NK-92 (cell line): Measurements from ENCODE around the gene SKIDA1.
"Not testable (repeated sequence)": the region's sequence is repeated elsewhere in the genome, so short reads cannot be mapped to it uniquely, and the experiment has no call there.

ENCODE experiments used
- DNase-seq: peaks from one replicate; lab custom pipeline; 2025; ENCODE audit not compliant: unreplicated experiment; lab: John Stamatoyannopoulos, UW

Gene SKIDA1

GRCh38 chr10:21525367-21526187 lies at the start of gene SKIDA1:
SKIDA1 (minus strand) TSS chr10:21525682; CDS start chr10:21517822, 7,860 bp downstream.
- no peak for DNase-seq

- not testable (repeated sequence) for DNase-seq
Measured at GRCh38 chr10:21574514-21574913, 49.0 kb upstream of the SKIDA1 start.

- no peak for DNase-seq
Measured at GRCh38 chr10:21572578-21572977, 47.1 kb upstream of the SKIDA1 start.

- DNase-seq = no peak
Measured at GRCh38 chr10:21570761-21571521, 45.5 kb upstream of the SKIDA1 start.

- not testable (repeated sequence) for DNase-seq
Measured at GRCh38 chr10:21558984-21559383, 33.5 kb upstream of the SKIDA1 start.

- DNase-seq = no peak
Measured at GRCh38 chr10:21556527-21556926, 31.0 kb upstream of the SKIDA1 start.

GRCh38 chr10:21552638-21553037 lies 27.2 kb upstream of the SKIDA1 start:
- DNase-seq = no peak

- DNase-seq = no peak
Measured at GRCh38 chr10:21547246-21547645, 21.8 kb upstream of the SKIDA1 start.

GRCh38 chr10:21540701-21541100 lies 15.2 kb upstream of the SKIDA1 start:
- not testable (repeated sequence) for DNase-seq

- no peak for DNase-seq
Measured at GRCh38 chr10:21536874-21537273, 11.4 kb upstream of the SKIDA1 start.

GRCh38 chr10:21535976-21536375 lies 10.5 kb upstream of the SKIDA1 start:
- not testable (repeated sequence) for DNase-seq

GRCh38 chr10:21535494-21535965 lies 10.0 kb upstream of the SKIDA1 start:
- DNase-seq = no peak

- no peak for DNase-seq
Measured at GRCh38 chr10:21534604-21535493, 9.4 kb upstream of the SKIDA1 start.

- DNase-seq = no peak
Measured at GRCh38 chr10:21534280-21534586, 8.8 kb upstream of the SKIDA1 start.

GRCh38 chr10:21533467-21534279 lies 8.2 kb upstream of the SKIDA1 start, which contains the start of gene MLLT10:
MLLT10 (plus strand) TSS chr10:21534232; CDS start chr10:21534645, 413 bp downstream.
- peak; percentile 71 for DNase-seq

- no peak for DNase-seq
Measured at GRCh38 chr10:21532694-21533466, 7.4 kb upstream of the SKIDA1 start.

- no peak for DNase-seq
Measured at GRCh38 chr10:21531164-21531563, 5.7 kb upstream of the SKIDA1 start.

- DNase-seq = no peak
Measured at GRCh38 chr10:21530641-21531040, 5.2 kb upstream of the SKIDA1 start.

- no peak for DNase-seq
Measured at GRCh38 chr10:21530168-21530567, 4.7 kb upstream of the SKIDA1 start.
